Posterior vena cava (tissue), 2 donors: Measurements from ENCODE around the gene NR2E1. TPM values are rescaled to one million over a fixed set of nuclear protein-coding genes. Genes with fewer than 3 reads are reported as not detected.

Experiments
- DNase-seq: peaks from one replicate; pipeline ENCODE4 v3.0.0-alpha.2; 2020; ENCODE audit warnings: low spot score
- intact Hi-C, 2 donors: fragments of 100-400 bp; cut with DNase I; formaldehyde crosslinking; loops; one replicate each; pipeline versions ENCODE4 v1.14.1 to v1.14.2; 2022 to 2023
- total RNA-seq, 2 donors: library from RNA; stranded (reverse); fragmentation: NEBNext Ultra II Directional; extraction: Animal tissue kit (Norgen Biotek cat#: 25700); gene quantifications; one replicate each; pipeline ENCODE4 v1.2.1, GENCODE V29; 2021
- donor health status: DM: yes; HTN: yes; CAD: no.
- donor health status: DM: yes; HTN: yes; CAD: no.

The NR2E1 gene
- total RNA-seq, 2 donors from 2014 or later: not detected

DNA sequence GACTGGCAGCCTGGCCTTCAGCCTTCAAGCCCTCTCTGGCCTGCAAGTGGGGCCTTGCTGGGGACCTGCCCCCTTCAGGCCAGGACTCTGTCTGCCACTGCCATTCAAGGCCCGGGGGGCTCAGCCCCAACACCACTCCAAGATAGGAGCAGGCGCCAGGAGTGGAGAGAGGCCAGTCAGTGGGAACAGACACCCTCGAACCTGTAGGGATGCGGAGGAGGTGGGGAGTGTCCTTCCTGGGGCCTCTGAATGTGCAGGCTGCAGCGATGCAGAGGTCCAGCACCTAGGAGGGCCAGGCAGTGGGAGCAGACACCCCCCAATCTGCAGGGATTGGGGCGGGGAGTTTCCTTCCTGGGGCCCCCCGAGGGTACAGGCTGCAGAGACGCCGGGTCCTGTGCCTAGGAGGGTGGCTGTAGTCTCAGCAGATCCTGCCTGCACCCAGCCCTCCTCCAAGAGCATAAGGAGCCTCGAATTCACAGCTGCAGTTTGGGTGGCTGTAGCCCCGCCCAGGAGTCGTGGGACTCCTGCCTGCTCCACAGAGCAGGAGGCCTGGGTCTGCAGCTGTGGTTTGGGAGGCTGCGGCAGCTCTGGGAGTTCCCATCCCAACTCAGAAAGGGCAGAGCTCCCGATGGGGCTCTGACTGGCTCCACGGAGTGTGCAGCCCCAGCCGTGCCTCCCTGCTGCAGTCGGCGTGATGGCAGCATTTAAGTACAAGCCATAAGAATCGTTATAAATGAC lies 33.1 kb downstream of the NR2E1 start:
- DNase-seq: no peak
- intact Hi-C loops: no loop called here

DNA sequence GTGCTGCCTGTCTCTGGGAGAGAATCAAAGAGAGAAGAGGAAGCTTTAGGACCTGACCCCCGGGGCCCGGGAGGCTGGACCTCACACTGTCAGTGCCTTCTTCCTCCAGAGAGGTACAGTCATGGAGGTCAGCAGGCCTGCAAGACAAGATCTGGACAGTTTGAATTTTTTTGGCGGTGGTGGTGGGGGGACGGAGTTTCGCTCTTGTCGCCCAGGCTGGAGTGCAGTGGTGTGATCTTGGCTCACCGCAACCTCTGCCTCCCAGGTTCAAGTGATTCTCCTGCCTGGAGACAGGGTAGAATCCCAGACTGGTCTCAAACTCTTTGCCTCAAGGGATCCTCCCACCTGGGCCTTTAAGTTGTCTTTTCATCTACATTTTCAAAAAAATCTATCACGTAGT lies 34.4 kb downstream of the NR2E1 start:
- intact Hi-C loops: no loop called here
- DNase-seq: no peak

DNA sequence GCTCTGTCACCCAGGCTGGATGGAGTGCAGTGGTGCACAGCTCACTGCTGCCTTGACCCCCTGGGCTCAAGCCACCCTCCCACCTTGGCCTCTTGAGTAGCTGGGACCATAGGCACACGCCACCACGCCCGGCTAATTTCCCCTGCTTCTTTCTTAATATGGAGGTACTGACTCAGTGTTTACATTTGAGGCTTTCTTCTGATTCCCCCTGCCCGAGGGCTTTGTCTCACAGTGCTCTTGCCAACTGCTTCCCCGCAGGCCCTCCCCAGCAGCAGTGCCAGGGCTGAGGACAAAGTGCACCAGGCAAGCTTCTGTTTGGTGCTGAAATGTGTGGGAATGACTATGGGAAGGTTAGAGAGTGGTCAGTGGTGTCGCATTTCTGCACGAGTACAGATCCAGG lies 34.8 kb downstream of the NR2E1 start:
- no peak for DNase-seq
- intact Hi-C loops: no loop called here

DNA sequence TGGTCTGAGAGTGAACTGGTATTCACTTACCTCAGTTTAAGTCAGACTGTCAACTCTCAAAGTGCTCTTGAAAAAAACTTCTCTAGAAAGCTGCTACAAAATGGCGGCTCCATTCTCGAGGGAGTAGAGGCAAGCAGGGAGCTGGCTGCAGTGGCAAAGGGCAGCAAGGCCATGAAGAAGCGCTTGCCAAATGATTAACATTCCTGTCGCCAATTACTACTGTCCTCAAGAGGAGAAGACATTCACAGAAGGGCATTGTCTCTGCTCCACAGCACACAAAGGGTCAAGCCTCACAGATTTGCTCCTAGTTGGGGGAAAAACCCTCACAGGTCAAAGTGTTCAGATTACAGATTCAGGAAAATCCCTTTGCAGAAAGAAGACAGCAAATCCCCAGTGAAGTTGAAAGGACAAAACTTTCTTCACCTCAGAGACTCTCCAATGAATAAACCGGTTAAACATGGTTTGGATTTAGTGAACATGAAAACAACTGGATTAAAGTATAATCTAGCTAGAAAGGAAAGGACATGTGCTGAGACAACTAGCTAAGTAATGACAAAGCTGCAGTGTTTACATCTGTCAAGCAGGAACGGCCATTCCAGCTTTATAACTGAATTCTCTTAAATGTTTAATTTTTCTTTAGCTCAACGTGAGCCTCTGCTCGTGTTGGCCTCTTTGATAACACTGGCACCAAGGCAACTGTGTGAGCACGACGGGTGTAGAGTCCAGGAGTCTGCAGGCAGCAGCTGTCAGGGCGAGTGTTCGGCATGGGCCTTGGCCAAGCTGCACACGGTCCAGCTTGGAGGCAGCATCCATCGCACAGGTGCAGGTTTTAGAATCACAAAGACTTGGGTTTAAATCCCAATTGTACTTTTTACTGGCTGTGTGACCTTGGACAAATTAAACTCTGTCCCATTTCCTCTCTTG lies 37.6 kb downstream of the NR2E1 start:
- intact Hi-C loops: no loop called here
- no peak for DNase-seq

DNA sequence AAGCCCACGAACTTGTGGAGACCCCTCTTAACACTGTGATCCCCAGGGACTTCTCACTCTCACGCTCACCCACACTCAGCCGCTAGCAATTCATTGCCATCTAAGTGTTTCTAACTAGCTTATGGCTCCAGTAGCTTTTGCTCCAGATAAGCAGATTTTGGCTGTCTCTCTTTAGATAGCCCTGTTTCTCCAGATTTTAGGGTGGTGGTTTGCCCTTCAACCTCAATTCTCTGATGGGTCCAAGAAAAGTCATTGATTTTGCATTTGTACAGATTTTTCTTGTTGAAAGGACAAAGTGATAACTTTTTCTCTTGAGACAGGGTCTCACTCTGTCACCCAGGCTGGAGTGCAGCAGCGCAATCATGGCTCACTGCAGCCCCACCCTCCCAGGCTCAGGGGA lies 41.2 kb downstream of the NR2E1 start:
- DNase-seq: no peak
- intact Hi-C loops: no loop called here

DNA sequence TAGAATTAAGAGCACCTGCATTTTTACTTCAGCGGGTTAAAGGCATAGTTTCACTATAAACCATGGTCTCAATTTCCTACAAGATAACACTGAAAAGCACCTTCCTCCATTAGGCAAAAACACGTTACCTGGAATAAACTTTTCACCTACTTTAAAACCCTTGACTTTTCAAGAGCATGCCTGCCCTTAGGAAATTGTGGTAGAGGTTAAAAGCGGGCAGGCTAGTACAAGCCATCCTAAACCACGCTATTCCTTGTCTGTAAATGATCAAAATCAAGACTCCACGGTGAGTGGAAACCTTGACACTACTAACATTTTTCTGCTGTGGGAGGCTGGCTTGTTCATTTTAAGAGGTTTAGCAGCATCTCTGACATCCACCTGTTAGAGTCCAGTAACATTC lies 43.9 kb downstream of the NR2E1 start:
- intact Hi-C loops: no loop called here
- DNase-seq: no peak

DNA sequence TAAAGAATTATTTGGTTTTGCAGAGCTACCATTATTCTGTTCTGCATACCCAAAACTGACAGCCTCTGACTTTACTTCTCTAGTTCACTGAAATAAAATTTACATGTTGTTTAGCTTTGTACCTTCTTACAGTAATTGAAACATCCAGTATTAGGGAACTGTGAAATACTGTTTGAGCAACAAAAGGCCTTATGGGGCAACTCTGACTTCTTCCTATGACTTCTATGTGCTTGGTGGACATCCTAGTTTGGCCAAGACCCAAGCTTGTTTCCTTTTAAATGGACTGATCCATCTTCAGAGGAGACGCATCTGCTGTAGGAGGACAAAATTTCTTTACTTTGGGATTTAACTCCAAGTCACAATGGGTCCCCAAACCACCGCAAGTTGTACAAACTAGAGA lies 44.7 kb downstream of the NR2E1 start:
- intact Hi-C loops: no loop called here
- DNase-seq: no peak

DNA sequence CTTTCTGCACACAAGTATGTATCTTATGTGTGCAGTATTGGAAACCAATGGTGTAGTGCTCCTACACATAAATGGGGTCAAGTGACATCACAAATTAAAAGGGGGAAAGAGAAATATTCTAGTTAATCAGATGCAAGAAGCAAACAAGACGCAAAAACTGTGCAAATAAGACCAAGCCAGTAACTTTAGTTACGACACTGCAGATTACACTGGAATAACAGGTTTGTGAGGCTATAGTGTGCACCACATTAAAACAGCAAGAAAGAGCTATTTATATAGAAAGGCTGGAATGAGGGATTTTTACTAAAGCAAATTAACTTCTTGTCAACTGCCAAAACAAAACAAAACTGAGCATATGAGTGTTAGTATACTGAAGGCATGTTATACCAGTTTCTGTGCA lies 45.8 kb downstream of the NR2E1 start:
- intact Hi-C loops: no loop called here
- no peak for DNase-seq

DNA sequence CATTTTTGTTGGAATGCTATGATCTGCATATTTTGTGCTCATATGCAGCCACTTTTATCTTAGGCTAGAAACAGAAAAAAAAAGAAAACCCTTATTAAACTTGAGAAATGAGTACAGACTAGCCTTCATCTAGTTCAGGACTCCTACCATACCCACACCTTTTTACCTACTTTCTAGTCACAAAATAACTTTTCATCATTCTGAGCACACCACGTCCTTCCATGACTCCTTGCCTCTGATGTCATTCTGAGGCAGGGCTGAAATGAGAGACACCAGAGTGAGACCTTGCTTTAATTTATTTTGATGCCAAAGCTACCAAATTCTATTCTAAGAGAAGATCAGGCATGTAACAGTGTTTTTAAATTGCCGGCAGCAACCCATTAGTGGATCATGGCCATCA lies 56.2 kb downstream of the NR2E1 start:
- intact Hi-C loops: no loop called here
- DNase-seq: no peak

DNA sequence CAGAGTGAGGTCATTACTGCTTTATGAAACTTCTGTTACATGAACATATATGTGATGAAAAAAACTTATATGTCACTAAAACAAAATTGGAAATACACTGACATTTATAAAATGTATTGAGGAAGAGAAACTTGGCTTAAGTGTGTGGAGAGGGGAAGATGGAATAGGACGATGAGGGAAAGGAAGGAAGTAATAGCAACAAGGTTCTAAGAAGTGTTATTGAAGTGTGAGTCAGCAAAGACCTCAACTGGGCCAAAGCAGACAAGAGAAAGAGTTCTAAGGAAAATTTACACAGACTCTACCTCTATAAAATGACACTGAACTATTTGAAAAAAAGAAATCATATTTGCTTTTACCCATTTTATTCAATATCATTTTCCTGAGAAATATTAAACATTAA lies 56.7 kb downstream of the NR2E1 start:
- intact Hi-C loops: no loop called here
- no peak for DNase-seq

DNA sequence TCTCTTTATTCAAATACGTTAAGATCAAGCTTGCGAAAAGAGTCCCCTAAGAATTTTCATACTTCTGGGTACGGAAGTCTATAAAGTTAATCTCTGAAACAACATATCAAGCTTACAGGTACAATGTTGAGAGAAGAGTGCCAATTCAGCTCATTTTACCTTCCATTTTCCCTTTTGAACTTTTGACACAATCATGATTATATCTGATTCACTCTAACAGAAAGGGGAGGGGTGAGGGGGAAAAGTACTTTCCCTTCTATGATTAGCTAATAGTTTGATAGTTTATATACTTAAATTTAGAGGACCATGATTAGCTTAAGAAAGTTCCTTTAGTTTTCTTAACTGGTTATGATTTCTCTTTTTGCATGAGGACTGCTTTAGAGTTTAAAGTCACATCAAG lies 61.5 kb downstream of the NR2E1 start:
- no peak for DNase-seq
- intact Hi-C loops: no loop called here

DNA sequence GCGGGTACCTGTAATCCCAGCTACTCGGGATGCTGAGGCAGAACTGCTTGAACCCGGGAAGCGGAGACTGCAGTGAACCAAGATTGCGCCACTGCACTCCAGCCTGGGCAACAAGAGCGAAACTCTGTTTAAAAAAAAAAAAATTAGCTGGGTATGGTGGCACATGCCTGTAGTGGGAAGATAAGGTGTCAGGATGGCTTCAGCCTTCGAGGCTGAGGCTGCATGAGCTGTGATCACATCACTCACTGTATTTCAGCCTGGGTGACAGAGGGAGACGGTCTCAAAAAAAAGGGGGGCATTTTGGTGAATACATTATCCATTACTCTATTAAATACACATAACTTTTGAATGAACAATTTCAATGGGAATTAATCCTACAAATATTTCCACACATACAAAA lies 62.6 kb downstream of the NR2E1 start:
- intact Hi-C loops: no loop called here
- no peak for DNase-seq

DNA sequence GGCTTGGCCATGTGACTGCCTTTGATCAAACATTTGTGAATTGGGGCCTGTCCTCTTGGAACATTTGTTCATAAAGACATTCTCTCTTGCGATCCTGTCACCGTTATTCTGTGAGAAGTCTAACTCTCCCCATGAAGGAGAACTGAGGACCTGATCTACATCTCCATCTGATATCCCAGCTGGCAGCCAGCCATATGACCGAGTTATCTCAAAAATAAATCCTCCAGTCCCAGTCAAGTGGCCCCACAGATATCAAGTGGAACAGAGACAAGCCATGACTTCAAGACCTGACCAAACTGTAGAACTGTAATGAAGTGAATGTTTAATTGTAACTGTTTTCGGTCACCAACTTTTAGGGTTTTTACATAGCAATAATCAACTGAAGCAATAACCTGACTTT lies 69.3 kb downstream of the NR2E1 start:
- no peak for DNase-seq
- intact Hi-C loops: no loop called here

DNA sequence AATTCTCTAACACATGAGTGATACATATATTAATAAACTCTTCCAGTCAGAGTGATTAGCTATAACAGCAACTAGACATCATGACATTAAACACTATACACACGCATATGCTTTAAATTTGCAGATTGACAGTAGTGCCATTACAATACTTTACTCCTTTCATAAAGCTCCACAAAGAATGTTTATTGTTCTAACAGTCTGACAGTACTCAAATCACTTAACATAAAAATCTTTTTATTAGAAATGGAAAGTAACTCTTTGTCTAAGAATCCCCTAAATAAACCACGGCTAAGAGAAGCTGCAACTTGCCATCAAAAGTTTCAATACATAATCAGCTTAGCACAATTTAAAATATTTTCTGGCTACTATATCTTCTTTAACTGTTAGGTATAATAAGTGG lies 71.0 kb downstream of the NR2E1 start:
- intact Hi-C loops: no loop called here

DNA sequence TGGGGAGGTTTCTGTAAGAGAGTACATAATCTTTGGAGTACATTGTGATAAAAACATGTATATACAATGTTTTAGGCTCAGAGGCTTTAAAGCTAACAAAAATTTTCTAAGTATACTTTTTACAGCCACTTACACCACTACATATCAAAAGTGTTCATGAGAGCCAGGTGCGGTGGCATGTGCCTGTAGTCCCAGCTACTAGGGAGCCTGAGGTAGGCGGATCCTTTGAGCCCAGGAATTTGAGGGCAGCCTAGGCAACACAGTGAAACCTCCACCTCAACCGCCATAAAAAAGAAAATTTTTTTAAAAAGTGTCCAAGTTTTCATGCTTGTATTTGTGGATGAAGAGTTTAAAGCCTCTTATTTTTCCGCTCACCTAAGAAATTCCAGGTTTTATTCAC lies 72.5 kb downstream of the NR2E1 start:
- DNase-seq: no peak
- intact Hi-C loops: no loop called here

More for the DNA sequence above, 71.0 kb downstream of the NR2E1 start:
- no peak for DNase-seq

Other genes with a start within 250 kb of the NR2E1 start
- 100 to 1,000 TPM; 114 to 116 TPM for gene SEC63, start 207.8 kb upstream of the NR2E1 start, total RNA-seq
- 100 to 1,000 TPM in 1 of 2 donors, 10 to 100 TPM in 1; 70.7 to 102 TPM for gene OSTM1, start 91.3 kb upstream of the NR2E1 start, total RNA-seq
- 100 to 1,000 TPM; 159 to 182 TPM for gene SNX3, start 95.0 kb downstream of the NR2E1 start, total RNA-seq
- 1 to 10 TPM; 5.0 to 5.3 TPM for gene AFG1L, start 129.0 kb downstream of the NR2E1 start, total RNA-seq